Measurements from ENCODE around the gene CKAP2L. TPM values are rescaled to one million over a fixed set of nuclear protein-coding genes. Genes with fewer than 3 reads are reported as not detected.

CKAP2L gene
- total RNA-seq, 1 experiment from 2014 or later = 23.3 TPM

- Histone ChIP-seq H3K9me3 (ENCODE audit: control insufficient read depth, low read depth, low read length) (no peaks in the 10 kb centered on the region), H4K5ac (ENCODE audit: insufficient read length, low read depth, low read length) (no peak overlapping the region), H3T11ph (ENCODE audit: low read length) (no peak overlapping the region), H2AK5ac (ENCODE audit: insufficient read length, low read length) (no peak overlapping the region), H3K79me1 (ENCODE audit: insufficient read depth, low read depth, low read length, poor library complexity, severe bottlenecking) (peaks cover 3% of the 10 kb centered on the region), H3K23me2 (ENCODE audit: insufficient read length, low read depth, low read length, poor library complexity, severe bottlenecking) (no peaks in the 10 kb centered on the region), H3K27ac (ENCODE audit: insufficient read length, low read depth, low read length) (no peak overlapping the region), H4K91ac (ENCODE audit: insufficient read length, low read depth, low read length) (no peak overlapping the region), H2BK120ac (ENCODE audit: low read depth, low read length, poor library complexity, severe bottlenecking) (no peak overlapping the region), H3K4me2 (ENCODE audit: insufficient read depth, insufficient read length, low read length) (no peak overlapping the region), H3K14ac (ENCODE audit: insufficient read depth, low read length) (no peak overlapping the region), H4K20me1 (ENCODE audit: control insufficient read depth, insufficient read depth, insufficient read length) (no peaks in the 10 kb centered on the region), H2AFZ (ENCODE audit: low read length) (no peak overlapping the region), H3K56ac (ENCODE audit: insufficient read length, low read depth, low read length) (no peak overlapping the region), H3K18ac (ENCODE audit: insufficient read length, low read depth, low read length) (no peak overlapping the region), H3K4ac (ENCODE audit: low read depth, low read length) (no peak overlapping the region), H3K27me3 (ENCODE audit: insufficient read depth, low read length) (no peaks in the 10 kb centered on the region), H3K79me2 (ENCODE audit: insufficient read depth, low read length) (no peaks in the 10 kb centered on the region), H3K9ac (ENCODE audit: extremely low read depth, insufficient read length, low read length) (no peak overlapping the region), H4K8ac (replicated peaks; ENCODE audit: insufficient read length, low read depth, low read length) (no peak overlapping the region), H3K23ac (ENCODE audit: insufficient read length, low read depth, low read length) (no peak overlapping the region), H2BK15ac (ENCODE audit: low read depth, low read length) (no peak overlapping the region), H2BK5ac (ENCODE audit: insufficient read length, low read length) (no peak overlapping the region), H2BK12ac (ENCODE audit: insufficient read length, low read depth, low read length) (no peak overlapping the region), H2BK20ac (ENCODE audit: low read depth, low read length, poor library complexity, severe bottlenecking) (no peak overlapping the region), H3K4me1 (ENCODE audit: insufficient read depth, low read length) (no peaks in the 10 kb centered on the region; the same call in 1 of the 2 replicates)
- no peak for TF ChIP-seq CTCF (conservative IDR thresholded peaks at IDR 0.05)
- Mint-ChIP-seq H3K9me3 (no peaks in the 10 kb centered on the region), H3K36me3 (ENCODE audit: insufficient read depth in 1 of 3, low read depth in 3 of 3) (peaks cover 19 to 63% (median 60%) of the 10 kb centered on the region in 3 experiments; a peak in 6 of 7 replicates), H3K4me3 (no peak overlapping the region), H3K4me1 (peaks cover 2 to 6% of the 10 kb centered on the region in 2 experiments; a peak in 3 of 4 replicates), H3K27me3 (ENCODE audit: low read depth) (no peaks in the 10 kb centered on the region), H3K27ac (0 out of 7 replicates have a peak overlapping the region, but pooled peaks of 1 of the 3 experiments have one; percentile 54)
- WGBS (ENCODE audit: extremely low coverage, insufficient read length, low lambda C conversion rate) = no CpG with 5 or more reads among the region's 4 CpGs
- no peak for DNase-seq
Observed at GRCh38 chr2:112752667-112753066, 11.7 kb downstream of the CKAP2L start.
